CD14-positive monocyte (primary cell): ENCODE results near the gene TEC. TPM values are rescaled to one million over a fixed set of nuclear protein-coding genes. Genes with fewer than 3 reads are reported as not detected.

Experiments used
- DNase-seq, 3 donors: peaks; one replicate each; pipeline ENCODE4 v3.0.0-alpha.2; 2011 to 2022
- H2AFZ ChIP-seq: 2 replicates; pipeline ENCODE4 v1.6.0; 2012; ENCODE audit warnings: mild to moderate bottlenecking, low read depth, low read length, inconsistent platforms; ENCODE audit not compliant: insufficient read depth, poor library complexity, severe bottlenecking
- H3K27ac ChIP-seq, 2 donors: 1 replicate in 1 of 2; 2 replicates in 1 of 2; pipeline ENCODE4 v1.5.1; 2012 to 2013; ENCODE audit warnings: low read length in 2 of 2, control low read depth in 1 of 2, inconsistent platforms in 1 of 2, low read depth in 1 of 2, mild to moderate bottlenecking in 1 of 2
- H3K27me3 ChIP-seq, 2 donors: one replicate each; pipeline versions ENCODE4 v1.6.0 to v1.6.1; 2011 to 2013; ENCODE audit warnings: low read length in 2 of 2; ENCODE audit not compliant: control insufficient read depth in 2 of 2, insufficient read depth in 2 of 2
- H3K36me3 ChIP-seq, 2 donors: replicated peaks in 1 of 2; 1 replicate in 1 of 2; 2 replicates in 1 of 2; pipeline versions ENCODE4 v1.5.1 to v1.6.1; 2012 to 2013; ENCODE audit warnings: low read length in 2 of 2, control low read depth in 1 of 2, inconsistent platforms in 1 of 2, mild to moderate bottlenecking in 1 of 2; ENCODE audit not compliant: insufficient read depth in 2 of 2, control insufficient read depth in 1 of 2
- H3K4me1 ChIP-seq, 2 donors: 1 replicate in 1 of 2; 2 replicates in 1 of 2; pipeline versions ENCODE4 v1.5.1 to v1.6.1; 2012 to 2013; ENCODE audit warnings: low read length in 2 of 2, control low read depth in 1 of 2, inconsistent platforms in 1 of 2, mild to moderate bottlenecking in 1 of 2, moderate library complexity in 1 of 2; ENCODE audit not compliant: insufficient read depth in 2 of 2, control insufficient read depth in 1 of 2
- H3K4me2 ChIP-seq: replicated peaks from 2 replicates; pipeline ENCODE3; 2012; ENCODE audit warnings: low read length, moderate library complexity, mild to moderate bottlenecking; ENCODE audit not compliant: poor library complexity, severe bottlenecking; ENCODE audit errors: extremely low read depth
- H3K4me3 ChIP-seq, 3 experiments: fragments of 200-600 bp in 1 of 3; sonication (generic) in 1 of 3; replicated peaks in 1 of 3; 1 replicate in 2 of 3; 2 replicates in 1 of 3; pipeline ENCODE4 v1.5.1; 2011 to 2013; ENCODE audit warnings: low read length in 3 of 3, mild to moderate bottlenecking in 3 of 3, control low read depth in 2 of 3, low read depth in 2 of 3, inconsistent platforms in 1 of 3, moderate library complexity in 1 of 3
- H3K79me2 ChIP-seq: 2 replicates; pipeline ENCODE4 v1.6.0; 2012; ENCODE audit warnings: mild to moderate bottlenecking, control low read depth, inconsistent platforms, low read length, moderate library complexity; ENCODE audit not compliant: insufficient read depth
- H3K9ac ChIP-seq: 2 replicates; pipeline ENCODE4 v1.6.0; 2017; ENCODE audit warnings: low read length, mild to moderate bottlenecking; ENCODE audit not compliant: insufficient read depth, poor library complexity, severe bottlenecking
- H3K9me3 ChIP-seq, 2 donors: replicated peaks in 1 of 2; 1 replicate in 1 of 2; 2 replicates in 1 of 2; pipeline versions ENCODE4 v1.5.1 to v1.6.1; 2012 to 2013; ENCODE audit warnings: low read length in 2 of 2, control low read depth in 1 of 2; ENCODE audit not compliant: control insufficient read depth in 1 of 2, insufficient read depth in 1 of 2
- H4K20me1 ChIP-seq: 2 replicates; pipeline ENCODE4 v1.6.0; 2012; ENCODE audit warnings: mild to moderate bottlenecking, low read length, control low read depth, moderate library complexity; ENCODE audit not compliant: insufficient read depth
- H3K27ac Mint-ChIP-seq, 7 donors: one replicate each; pipeline ENCODE4 v1.8.0; 2020; ENCODE audit warnings: mild to moderate bottlenecking in 7 of 7, mixed read lengths in 7 of 7, moderate library complexity in 6 of 7, inconsistent platforms in 2 of 7
- H3K27me3 Mint-ChIP-seq, 3 donors: one replicate each; pipeline ENCODE4 v1.8.0; 2021 to 2022; ENCODE audit warnings: low read depth in 3 of 3, mild to moderate bottlenecking in 3 of 3, mixed read lengths in 3 of 3, moderate library complexity in 3 of 3, inconsistent platforms in 1 of 3
- H3K36me3 Mint-ChIP-seq, 2 donors: one replicate each; pipeline ENCODE4 v1.8.0; 2020; ENCODE audit warnings: mixed read lengths in 2 of 2, inconsistent platforms in 1 of 2, mild to moderate bottlenecking in 1 of 2
- H3K4me1 Mint-ChIP-seq: one replicate; pipeline ENCODE4 v1.8.0; 2020; ENCODE audit warnings: mild to moderate bottlenecking, mixed read lengths
- H3K4me3 Mint-ChIP-seq, 2 donors: one replicate each; pipeline ENCODE4 v1.8.0; 2020; ENCODE audit warnings: mild to moderate bottlenecking in 2 of 2, mixed read lengths in 2 of 2, moderate library complexity in 1 of 2
- H3K9me3 Mint-ChIP-seq, 7 donors: one replicate each; pipeline ENCODE4 v1.8.0; 2020 to 2022; ENCODE audit warnings: mixed read lengths in 7 of 7, mild to moderate bottlenecking in 6 of 7, moderate library complexity in 6 of 7, inconsistent platforms in 2 of 7
- WGBS: methylation state at CpG from one replicate; pipeline ENCODE4 v1.1.5; 2013; ENCODE audit warnings: missing lambda C conversion rate; ENCODE audit not compliant: insufficient coverage; 5-methylcytosine and 5-hydroxymethylcytosine counted together
- intact Hi-C, 2 donors: fragments of 100-400 bp; cut with micrococcal nuclease; formaldehyde crosslinking; loops; one replicate each; pipeline versions ENCODE4 v1.15.0 to v1.15.1; 2023
- polyA plus RNA-seq, 3 donors: library from polyadenylated mRNA; depleted of rRNA in 1 of 3; unstranded in 2 of 3; stranded (reverse) in 1 of 3; fragments of 300-500 nt in 2 of 3; fragments of >200 nt in 1 of 3; fragmentation: Illumina TruSeq in 2 of 3; gene quantifications; 1 replicate in 2 of 3; 2 replicates in 1 of 3; pipeline ENCODE4 v1.2.3, GENCODE V29; 2012 to 2021
- TF ChIP-seq, protein P1 (sequence below): fragments of 200-600 bp; IDR thresholded peaks from one replicate; pipeline ENCODE4 v1.8.0; 2022; ENCODE audit warnings: antibody characterized with exemption, mild to moderate bottlenecking

Gene TEC
- polyA plus RNA-seq, 3 donors = 0.30 to 2.5 (median 0.73) TPM

DNA sequence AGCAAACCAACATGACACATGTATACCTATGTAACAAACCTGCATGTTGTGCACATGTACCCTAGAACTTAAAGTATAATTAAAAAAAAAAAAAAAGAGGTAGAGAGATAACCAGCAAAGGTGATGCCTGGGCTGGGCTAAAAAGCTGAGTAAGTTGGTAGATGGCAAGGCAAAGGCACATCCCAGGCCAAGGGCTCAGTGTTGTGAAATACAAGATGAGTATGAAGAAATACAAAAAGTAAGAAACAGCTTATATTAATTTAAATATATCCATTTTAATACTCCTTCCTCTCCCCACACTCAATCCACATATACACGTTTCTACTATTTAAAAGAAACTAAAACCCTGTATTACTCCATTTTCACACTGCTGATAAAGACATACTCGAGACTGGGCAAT is 25.8 kb downstream of the TEC start:
- no CpG with 5 or more reads among the region's 2 CpGs for WGBS
- Histone ChIP-seq H3K4me2 (no peak overlapping the region), H3K9me3 (no peaks in the 10 kb centered on the region), H3K4me1 (peaks cover 23 to 29% of the 10 kb centered on the region in 2 donors), H3K4me3 (no peak overlapping the region), H3K27me3 (no peaks in the 10 kb centered on the region), H3K79me2 (peaks cover 95% of the 10 kb centered on the region), H4K20me1 (no peaks in the 10 kb centered on the region), H3K9ac (no peak overlapping the region), H3K27ac (no peak overlapping the region), H3K36me3 (no peaks in the 10 kb centered on the region), H2AFZ (no peak overlapping the region)
- peaks cover 58% of the 10 kb centered on the region for H3K4me1 Mint-ChIP-seq
- DNase-seq = peak in 1 of 3 donors; percentile 6
- intact Hi-C loops = no loop called here
- no peaks in the 10 kb centered on the region for H3K27me3 Mint-ChIP-seq
- H3K9me3 Mint-ChIP-seq = no peaks in the 10 kb centered on the region
- H3K27ac Mint-ChIP-seq = peak overlapping the region in 3 of 7 donors; percentile 54 to 83 (median 59)
- H3K36me3 Mint-ChIP-seq = peaks cover 0 to 3% of the 10 kb centered on the region in 2 donors
- TF ChIP-seq, protein P1, sequence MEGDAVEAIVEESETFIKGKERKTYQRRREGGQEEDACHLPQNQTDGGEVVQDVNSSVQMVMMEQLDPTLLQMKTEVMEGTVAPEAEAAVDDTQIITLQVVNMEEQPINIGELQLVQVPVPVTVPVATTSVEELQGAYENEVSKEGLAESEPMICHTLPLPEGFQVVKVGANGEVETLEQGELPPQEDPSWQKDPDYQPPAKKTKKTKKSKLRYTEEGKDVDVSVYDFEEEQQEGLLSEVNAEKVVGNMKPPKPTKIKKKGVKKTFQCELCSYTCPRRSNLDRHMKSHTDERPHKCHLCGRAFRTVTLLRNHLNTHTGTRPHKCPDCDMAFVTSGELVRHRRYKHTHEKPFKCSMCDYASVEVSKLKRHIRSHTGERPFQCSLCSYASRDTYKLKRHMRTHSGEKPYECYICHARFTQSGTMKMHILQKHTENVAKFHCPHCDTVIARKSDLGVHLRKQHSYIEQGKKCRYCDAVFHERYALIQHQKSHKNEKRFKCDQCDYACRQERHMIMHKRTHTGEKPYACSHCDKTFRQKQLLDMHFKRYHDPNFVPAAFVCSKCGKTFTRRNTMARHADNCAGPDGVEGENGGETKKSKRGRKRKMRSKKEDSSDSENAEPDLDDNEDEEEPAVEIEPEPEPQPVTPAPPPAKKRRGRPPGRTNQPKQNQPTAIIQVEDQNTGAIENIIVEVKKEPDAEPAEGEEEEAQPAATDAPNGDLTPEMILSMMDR = no peak
- H3K4me3 Mint-ChIP-seq = no peak overlapping the region

DNA sequence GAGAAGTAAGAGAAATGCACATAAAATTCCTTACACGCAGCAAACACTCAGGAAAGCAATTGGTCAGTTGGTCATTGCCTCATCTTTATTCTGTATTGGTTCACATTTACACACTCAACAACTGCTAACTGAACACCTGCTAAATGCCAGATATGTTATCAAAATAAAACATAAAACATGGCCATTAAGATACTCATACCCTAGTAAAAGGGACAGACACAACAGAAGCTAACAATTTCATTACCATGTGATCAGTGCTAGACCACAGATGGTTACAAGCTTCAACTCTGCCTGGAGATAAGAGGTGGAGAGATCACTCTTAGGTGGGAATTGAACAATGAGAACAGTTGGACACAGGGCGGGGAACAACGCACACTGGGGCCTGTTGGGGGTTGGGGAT is 26.2 kb downstream of the TEC start:
- TF ChIP-seq, protein P1 = no peak
- H3K79me2 ChIP-seq = peaks cover 94% of the 10 kb centered on the region
- WGBS = 72% methylated on average over 2 of the region's 3 CpGs
- no peak overlapping the region for H3K4me3 Mint-ChIP-seq
- H3K9ac ChIP-seq = no peak overlapping the region
- H3K36me3 Mint-ChIP-seq = peaks cover 0 to 3% of the 10 kb centered on the region in 2 donors
- DNase-seq = no peak
- H3K4me1 Mint-ChIP-seq = peaks cover 56% of the 10 kb centered on the region
- H3K4me1 ChIP-seq = peaks cover 23 to 29% of the 10 kb centered on the region in 2 donors
- H2AFZ ChIP-seq = no peak overlapping the region
- H3K9me3 ChIP-seq = no peaks in the 10 kb centered on the region
- H3K36me3 ChIP-seq = no peaks in the 10 kb centered on the region
- H3K4me3 ChIP-seq = no peak overlapping the region
- intact Hi-C loops = no loop called here
- H4K20me1 ChIP-seq = no peaks in the 10 kb centered on the region
- no peaks in the 10 kb centered on the region for H3K9me3 Mint-ChIP-seq
- no peak overlapping the region for H3K4me2 ChIP-seq
- H3K27ac Mint-ChIP-seq = peak overlapping the region in 2 of 7 donors; percentile 43 to 66
- H3K27me3 Mint-ChIP-seq = no peaks in the 10 kb centered on the region
- H3K27me3 ChIP-seq = no peaks in the 10 kb centered on the region
- no peak overlapping the region for H3K27ac ChIP-seq
